Stimulated activated naive CD4-positive, alpha-beta T cell treated with Interleukin-2 at 50 U/mL for 16 hours (primary cell): Measurements from ENCODE around the gene SEMA4A.

Source experiments
- DNase-seq: peaks from one replicate; lab custom pipeline; 2025; lab: John Stamatoyannopoulos, UW

The SEMA4A gene

GRCh38 chr1:156135930-156136871 is 17.2 kb upstream of the SEMA4A start:
- no peak for DNase-seq

- DNase-seq = no peak
Measured at GRCh38 chr1:156136970-156137483, 16.4 kb upstream of the SEMA4A start.

GRCh38 chr1:156138458-156138867 is 14.9 kb upstream of the SEMA4A start:
- no peak for DNase-seq

- peak; percentile 13 for DNase-seq
Measured at GRCh38 chr1:156140879-156141707, 12.3 kb upstream of the SEMA4A start.

- no peak for DNase-seq
Measured at GRCh38 chr1:156143765-156144489, 9.5 kb upstream of the SEMA4A start.

GRCh38 chr1:156144742-156145141 is 8.6 kb upstream of the SEMA4A start:
- no peak for DNase-seq

GRCh38 chr1:156145650-156146019 is 7.8 kb upstream of the SEMA4A start:
- no peak for DNase-seq

- DNase-seq = peak; percentile 37
Measured at GRCh38 chr1:156146020-156146768, 7.2 kb upstream of the SEMA4A start.

GRCh38 chr1:156146769-156147405 is 6.5 kb upstream of the SEMA4A start:
- DNase-seq = no peak

- no peak for DNase-seq
Measured at GRCh38 chr1:156148216-156148615, 5.2 kb upstream of the SEMA4A start.

- DNase-seq = no peak
Measured at GRCh38 chr1:156149374-156150332, 3.7 kb upstream of the SEMA4A start.

- no peak for DNase-seq
Measured at GRCh38 chr1:156150333-156151011, 2.9 kb upstream of the SEMA4A start.

- no peak for DNase-seq
Measured at GRCh38 chr1:156151093-156151688, 2.2 kb upstream of the SEMA4A start.

- no peak for DNase-seq
Measured at GRCh38 chr1:156152628-156153027, 757 bp upstream of the SEMA4A start.

- no peak for DNase-seq
Measured at GRCh38 chr1:156154317-156154749, 948 bp downstream of the SEMA4A start.

- no peak for DNase-seq
Measured at GRCh38 chr1:156155756-156156510, 2.5 kb downstream of the SEMA4A start.

- no peak for DNase-seq
Measured at GRCh38 chr1:156157506-156157905, 4.1 kb downstream of the SEMA4A start.

- no peak for DNase-seq
Measured at GRCh38 chr1:156157966-156158365, 4.6 kb downstream of the SEMA4A start.
